ENCODE measurements around the gene ZNF501.
A peak's percentile ranks its signal among the peaks of the same experiment; 100 is the strongest.

ZNF501 gene

DNA sequence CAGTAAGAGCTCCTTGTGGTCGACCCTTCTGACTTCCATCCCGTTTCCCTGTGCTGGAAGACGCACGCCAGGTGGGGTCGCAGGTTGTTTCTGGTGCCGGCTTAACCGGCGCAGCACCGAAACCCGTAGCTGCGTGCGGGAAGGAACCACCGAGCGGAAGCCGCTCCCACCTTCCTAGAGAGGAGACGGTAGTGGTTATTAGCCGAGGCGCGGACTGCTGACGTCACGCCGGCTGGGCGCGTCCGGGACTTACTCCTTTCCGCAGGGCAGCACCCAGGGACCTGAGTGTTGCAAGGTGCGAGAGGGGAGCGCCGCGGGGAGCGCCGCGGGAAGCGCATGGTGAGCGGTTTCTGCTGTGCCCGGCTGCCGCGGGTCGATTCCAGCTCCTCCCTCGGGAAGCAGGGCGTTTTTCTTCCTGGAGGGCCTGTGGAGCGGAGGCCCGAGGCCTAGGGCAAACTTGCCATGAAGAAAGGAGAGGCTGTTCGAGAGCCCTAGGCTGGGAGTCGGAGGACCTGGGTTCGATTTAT lies at the start of gene ZNF501:
TSS of gene ZNF501 (plus strand) at position 252 of the 527 bp plus-strand sequence. CDS start 4,787 bp downstream, outside the sequence.
- no peak for TF ChIP-seq ZNF274 (IDR thresholded peaks at IDR 0.05; ENCODE audit: low read depth, low read length)
- H3K4me3 ChIP-seq (ENCODE audit: low read length) = peak within 1 kb of the TSS; percentile 67

DNA sequence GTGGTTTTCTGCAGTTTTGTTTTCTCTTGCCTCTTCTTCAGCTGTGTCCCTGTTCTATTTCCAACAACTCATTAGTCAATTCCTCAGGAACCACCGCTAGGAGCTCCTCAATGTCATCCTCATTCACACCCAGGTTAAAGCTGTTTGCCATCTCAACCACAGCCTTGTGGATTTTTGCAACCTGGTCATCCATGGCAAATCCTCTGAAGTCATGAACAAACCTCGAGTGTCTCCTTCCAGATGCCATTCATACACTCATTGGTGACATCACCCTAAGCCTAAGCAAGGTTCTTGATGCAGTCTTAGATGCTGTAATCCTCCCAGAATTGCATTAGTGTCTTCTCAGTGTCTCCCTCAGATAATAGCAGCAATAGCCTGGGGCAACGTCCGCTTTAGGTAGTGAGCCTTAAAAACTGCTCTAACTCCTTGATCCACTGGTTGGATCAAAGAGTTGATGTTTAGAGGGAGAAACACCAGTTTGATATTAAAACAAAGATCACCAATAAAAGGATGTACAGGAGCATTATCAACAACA lies 48.4 kb upstream of the ZNF501 start:
- no peak for TF ChIP-seq ZNF274 (IDR thresholded peaks at IDR 0.05; ENCODE audit: low read depth, low read length)
- no peak overlapping the region for H3K4me3 ChIP-seq (ENCODE audit: low read length)

DNA sequence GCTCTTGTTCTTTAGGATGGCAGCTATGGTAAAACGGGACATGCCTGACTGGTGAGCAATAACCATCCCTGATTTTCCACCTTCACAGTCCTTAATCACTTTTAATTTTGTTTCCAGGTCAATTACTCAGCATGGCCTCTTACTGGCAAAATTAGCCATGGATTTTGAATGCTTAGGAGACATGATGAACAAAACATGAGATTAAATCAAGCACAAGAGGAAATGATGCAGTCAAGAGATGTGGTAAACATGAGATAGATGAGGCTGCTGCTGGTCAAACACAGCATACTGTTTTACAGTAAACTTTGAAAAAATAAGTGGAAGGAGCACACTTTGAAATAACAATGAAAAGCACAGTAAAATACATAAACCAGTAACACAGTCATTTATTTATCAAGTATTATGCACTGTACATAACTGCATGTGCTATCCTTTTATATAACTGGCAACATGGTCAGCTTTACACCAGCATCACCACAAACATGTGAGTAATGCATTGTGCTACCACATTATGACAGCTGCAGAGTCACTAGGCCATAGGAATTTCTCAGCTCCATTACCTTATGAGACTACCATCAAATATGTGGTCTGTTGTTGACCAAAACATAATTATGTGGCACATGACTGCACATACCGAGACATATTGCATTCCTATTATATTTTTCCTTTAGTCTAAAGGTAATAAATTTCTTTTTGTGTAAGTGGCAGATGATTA lies 47.1 kb upstream of the ZNF501 start:
- TF ChIP-seq ZNF274 (IDR thresholded peaks at IDR 0.05; ENCODE audit: low read depth, low read length) = no peak

DNA sequence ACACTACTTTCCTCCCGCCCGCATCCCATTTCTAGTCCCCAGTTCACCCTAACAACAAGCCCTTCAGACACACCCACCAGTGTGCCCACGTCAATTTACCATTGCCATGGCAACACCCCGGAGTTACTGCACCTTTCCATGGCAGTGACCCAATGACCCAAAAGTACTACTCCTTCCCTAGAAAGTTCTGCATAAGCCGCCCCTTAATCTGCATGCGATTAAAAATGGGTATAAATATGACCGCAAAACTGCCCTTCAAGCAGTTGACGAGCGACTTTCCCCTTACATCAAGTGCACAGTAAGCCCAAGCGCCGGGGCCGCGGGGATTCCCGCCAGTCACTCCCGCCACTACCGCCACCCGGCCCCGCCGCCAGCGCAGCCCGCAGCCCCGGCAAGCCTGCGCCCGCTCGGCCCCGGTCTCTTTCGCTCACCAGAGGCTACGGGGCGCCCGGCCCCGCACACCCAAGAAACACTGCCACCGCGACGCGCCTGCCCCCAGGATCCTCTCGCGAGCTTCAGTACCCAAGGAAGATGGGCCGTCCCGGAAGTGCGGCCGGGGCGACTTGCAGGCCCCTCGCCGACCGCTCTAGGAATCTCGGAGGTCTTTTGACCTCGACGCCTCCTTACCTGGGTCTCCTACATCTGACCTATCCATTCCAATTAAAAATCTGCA lies 44.2 kb upstream of the ZNF501 start:
- H3K4me3 ChIP-seq (ENCODE audit: low read length) = peak overlapping the region; percentile 63; the same call in 1 of the 2 replicates
- TF ChIP-seq ZNF274 (IDR thresholded peaks at IDR 0.05; ENCODE audit: low read depth, low read length) = no peak

More for the DNA sequence above, 47.1 kb upstream of the ZNF501 start:
- no peak overlapping the region for H3K4me3 ChIP-seq (ENCODE audit: low read length)

DNA sequence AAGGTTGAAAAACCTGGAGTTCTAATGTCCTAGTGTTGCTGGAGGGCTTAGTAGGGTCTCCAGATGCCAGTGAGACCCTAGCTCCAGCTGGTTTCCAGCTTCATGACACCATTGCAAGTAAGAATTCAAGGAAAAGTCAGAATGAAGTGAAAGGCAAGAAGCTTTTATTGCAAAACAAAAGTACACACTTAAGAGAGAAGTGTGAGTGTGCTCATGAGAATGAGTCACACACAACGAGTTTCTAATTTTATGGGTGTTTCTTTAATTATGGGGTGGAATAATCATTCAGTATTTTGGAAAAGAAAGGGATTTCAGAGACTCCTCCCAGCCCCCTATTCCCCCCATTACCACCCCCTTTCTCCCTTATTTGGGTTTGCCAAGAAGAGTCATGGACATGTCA lies 41.5 kb upstream of the ZNF501 start:
- no peak for TF ChIP-seq ZNF274 (IDR thresholded peaks at IDR 0.05; ENCODE audit: low read depth, low read length)
- H3K4me3 ChIP-seq (ENCODE audit: low read length) = no peak overlapping the region

DNA sequence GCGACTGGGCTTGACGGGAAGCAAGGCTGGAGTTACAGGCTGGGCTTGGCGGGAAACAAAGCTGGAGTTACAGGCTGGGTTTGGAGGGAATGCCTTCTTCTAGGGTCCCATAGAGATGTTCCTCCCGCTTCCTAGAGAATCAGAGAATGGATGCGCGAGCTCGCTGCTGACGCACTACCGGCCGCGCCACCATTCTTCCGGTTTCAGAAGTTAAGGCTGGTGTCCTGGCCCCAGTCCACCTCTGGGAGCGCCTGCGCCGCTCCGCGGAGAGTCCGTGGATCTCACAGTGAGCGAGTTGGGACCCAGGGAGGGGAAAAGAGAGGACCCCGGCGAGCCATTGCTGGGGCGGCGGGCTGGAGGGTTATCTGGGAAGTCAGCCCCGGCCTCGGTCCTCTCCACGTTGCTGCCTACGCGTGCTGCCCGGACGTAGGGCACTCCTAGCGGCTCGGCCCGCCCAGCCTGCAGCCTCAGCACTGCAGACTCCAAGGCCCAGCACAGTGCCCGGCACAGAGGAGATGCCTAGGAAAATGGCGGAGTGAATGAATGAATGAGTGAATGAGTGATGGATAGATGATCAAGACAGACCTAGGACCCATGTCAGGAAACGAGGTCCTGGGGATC lies 16.9 kb upstream of the ZNF501 start, which contains the start of gene ZNF502:
TSS of gene ZNF502 (plus strand) at position 206 of the 621 bp plus-strand sequence. CDS start 7,602 bp downstream, outside the sequence.
- H3K4me3 ChIP-seq (ENCODE audit: low read length) = peak within 1 kb of the TSS; percentile 57
- TF ChIP-seq ZNF274 (IDR thresholded peaks at IDR 0.05; ENCODE audit: low read depth, low read length) = no peak

DNA sequence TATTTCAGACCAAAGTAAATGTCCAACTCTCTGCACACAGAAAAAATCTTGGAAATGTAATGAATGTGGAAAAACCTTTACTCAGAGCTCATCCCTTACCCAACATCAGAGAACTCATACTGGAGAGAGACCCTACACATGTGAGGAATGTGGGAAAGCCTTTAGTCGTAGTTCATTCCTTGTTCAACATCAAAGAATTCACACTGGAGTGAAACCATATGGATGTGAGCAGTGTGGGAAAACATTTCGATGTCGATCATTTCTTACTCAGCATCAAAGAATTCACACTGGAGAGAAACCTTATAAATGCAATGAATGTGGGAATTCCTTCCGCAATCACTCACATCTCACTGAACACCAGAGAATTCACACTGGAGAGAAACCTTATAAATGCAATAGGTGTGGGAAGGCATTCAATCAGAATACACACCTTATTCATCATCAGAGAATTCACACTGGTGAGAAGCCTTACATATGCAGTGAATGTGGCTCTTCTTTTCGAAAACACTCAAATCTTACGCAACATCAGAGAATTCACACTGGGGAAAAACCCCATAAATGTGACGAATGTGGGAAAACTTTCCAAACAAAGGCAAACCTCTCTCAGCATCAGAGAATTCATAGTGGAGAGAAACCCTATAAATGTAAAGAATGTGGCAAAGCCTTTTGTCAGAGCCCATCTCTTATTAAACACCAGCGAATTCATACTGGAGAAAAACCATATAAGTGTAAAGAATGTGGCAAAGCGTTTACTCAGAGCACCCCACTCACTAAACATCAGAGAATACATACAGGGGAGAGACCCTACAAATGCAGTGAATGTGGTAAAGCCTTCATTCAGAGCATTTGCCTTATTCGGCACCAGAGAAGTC lies 8.0 kb upstream of the ZNF501 start:
- peak; percentile 93 for TF ChIP-seq ZNF274 (IDR thresholded peaks at IDR 0.05; ENCODE audit: low read depth, low read length)

DNA sequence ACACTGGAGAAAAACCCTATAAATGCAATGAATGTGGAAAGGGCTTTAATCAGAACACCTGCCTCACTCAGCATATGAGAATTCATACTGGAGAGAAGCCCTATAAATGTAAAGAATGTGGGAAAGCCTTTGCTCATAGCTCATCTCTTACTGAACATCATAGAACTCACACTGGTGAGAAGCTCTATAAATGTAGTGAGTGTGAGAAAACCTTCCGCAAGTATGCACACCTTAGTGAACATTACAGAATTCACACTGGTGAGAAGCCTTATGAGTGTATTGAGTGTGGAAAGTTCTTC lies 7.4 kb upstream of the ZNF501 start:
- no peak overlapping the region for H3K4me3 ChIP-seq (ENCODE audit: low read length)
- TF ChIP-seq ZNF274 (IDR thresholded peaks at IDR 0.05; ENCODE audit: low read depth, low read length) = no peak; the same call in 1 of the 2 replicates

More for the DNA sequence above, 8.0 kb upstream of the ZNF501 start:
- no peak overlapping the region for H3K4me3 ChIP-seq (ENCODE audit: low read length)

DNA sequence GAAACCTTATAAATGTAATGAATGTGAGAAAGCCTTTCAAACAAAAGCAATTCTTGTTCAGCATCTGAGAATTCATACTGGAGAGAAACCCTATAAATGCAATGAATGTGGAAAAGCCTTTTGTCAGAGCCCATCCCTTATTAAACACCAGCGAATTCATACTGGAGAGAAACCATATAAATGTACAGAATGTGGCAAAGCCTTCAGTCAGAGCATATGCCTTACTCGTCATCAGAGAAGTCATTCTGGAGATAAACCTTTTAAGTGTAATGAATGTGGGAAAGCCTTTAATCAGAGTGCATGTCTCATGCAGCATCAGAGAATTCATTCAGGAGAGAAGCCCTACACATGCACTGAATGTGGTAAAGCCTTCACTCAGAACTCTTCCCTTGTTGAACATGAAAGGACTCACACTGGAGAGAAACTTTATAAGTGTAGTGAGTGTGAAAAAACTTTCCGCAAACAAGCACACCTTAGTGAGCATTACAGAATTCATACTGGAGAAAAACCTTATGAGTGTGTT lies 5.3 kb downstream of the ZNF501 start:
- H3K4me3 ChIP-seq (ENCODE audit: low read length) = no peak overlapping the region

DNA sequence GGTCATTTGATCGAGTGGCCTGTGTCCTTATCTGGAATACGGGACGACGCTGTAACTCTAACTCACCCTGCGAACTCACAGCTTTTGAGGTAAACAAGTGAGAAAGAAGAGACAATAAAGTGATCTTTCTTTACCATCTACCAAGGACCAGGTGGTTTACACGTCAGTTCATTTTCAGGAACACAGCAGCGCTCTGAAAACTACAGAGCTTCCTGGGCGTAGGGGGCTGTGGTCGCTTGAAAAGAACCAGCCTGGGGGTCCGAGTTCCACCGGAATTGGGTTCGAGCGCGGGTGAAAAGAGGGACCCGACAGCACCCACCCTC lies 31.6 kb downstream of the ZNF501 start:
- no peak for TF ChIP-seq ZNF274 (IDR thresholded peaks at IDR 0.05; ENCODE audit: low read depth, low read length)
- peak overlapping the region; percentile 92 for H3K4me3 ChIP-seq (ENCODE audit: low read length)

More for the DNA sequence above, 5.3 kb downstream of the ZNF501 start:
- peak; percentile 91 for TF ChIP-seq ZNF274 (IDR thresholded peaks at IDR 0.05; ENCODE audit: low read depth, low read length)

DNA sequence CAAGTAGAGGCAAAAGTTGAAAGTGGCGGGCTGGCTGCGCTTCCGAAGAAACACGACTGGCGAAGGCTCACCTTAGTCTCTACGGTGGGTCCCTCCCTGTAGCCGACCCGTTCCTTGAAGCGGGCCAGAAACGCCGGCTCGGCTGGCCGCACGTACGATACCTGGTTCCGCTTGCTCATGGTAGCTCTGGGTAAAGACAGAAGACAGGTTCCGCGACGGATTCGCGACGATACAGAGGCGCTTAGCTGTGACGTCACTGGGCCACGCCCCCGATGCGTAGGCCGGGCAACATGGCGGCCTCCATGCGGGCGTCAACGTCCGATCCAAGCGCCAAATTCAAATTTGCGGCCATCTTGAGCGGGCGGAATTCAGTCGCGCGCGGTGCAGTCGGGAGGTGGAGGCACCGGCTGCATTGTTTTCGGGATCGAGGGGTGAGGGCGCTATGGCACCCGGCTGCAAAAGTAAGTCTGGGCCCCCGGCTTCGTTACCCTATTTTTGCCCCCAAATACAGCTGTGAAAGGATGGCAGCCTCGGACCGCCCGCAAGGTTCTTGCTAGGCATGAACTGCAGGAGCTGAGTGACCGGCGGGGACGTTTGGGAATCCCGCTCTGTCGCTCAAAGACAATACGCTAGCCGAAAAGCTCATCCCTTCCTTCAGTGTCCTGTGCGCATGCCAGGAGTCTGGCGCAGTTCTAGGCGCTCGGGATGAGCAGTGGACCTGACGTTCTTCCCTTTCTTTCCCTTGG lies 32.2 kb downstream of the ZNF501 start, which contains the start of the genes KIAA1143 and KIF15:
TSS of gene KIAA1143 (minus strand) at position 196 of the 746 bp plus-strand sequence. CDS start at position 179, 17 bp downstream.
TSS of gene KIF15 (plus strand) at position 371 of the 746 bp plus-strand sequence. CDS start at position 443, 72 bp downstream.
- TF ChIP-seq ZNF274 (IDR thresholded peaks at IDR 0.05; ENCODE audit: low read depth, low read length) = no peak

DNA sequence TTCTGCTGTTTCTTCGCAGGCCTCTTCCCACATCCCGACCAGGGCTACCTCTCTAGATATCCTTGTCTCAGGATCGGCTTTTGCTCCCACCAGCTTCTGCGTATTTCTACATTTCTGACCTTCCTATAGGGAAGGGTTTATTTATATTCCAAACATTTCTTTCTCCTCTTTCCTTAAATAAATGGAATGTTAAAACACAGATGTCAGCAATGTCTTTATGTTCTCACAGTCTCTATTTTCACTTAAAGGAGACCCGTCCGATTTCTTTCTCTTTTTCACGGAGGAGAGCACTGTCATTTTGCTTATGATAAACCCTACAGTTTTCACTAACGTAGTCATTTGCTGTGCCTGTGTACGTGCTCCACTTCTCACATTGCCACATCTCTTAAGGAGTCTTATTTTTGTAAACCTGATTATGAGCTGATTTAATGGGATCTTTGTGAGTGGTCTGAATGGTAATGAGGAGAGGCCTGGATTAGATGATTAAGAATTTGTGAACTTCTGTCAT lies 32.8 kb downstream of the ZNF501 start:
- peak overlapping the region; percentile 92 for H3K4me3 ChIP-seq (ENCODE audit: low read length)
- TF ChIP-seq ZNF274 (IDR thresholded peaks at IDR 0.05; ENCODE audit: low read depth, low read length) = no peak

More for the DNA sequence above, 32.2 kb downstream of the ZNF501 start, which contains the start of the genes KIAA1143 and KIF15:
- H3K4me3 ChIP-seq (ENCODE audit: low read length) = peak within 1 kb of the TSS; percentile 92

Data from GM08714 (cell line).